IMR-90 (cell line): ENCODE results near the gene TMEM129.

Source experiments
- BHLHE40 ChIP-seq: fragments of 150-350 bp; IDR thresholded peaks from 2 replicates; pipeline ENCODE4 v1.6.1; 2016; ENCODE audit warnings: mild to moderate bottlenecking, low read depth, low read length
- CEBPB ChIP-seq: IDR thresholded peaks from 2 replicates; pipeline ENCODE4 v1.6.1; 2012; ENCODE audit warnings: low read depth, low read length, improper control_type of control experiment
- CHD1 ChIP-seq: IDR thresholded peaks from 2 replicates; pipeline ENCODE4 v1.6.1; 2012; ENCODE audit warnings: low read depth, low read length, improper control_type of control experiment
- MAFK ChIP-seq: IDR thresholded peaks from 2 replicates; pipeline ENCODE4 v1.6.1; 2012; ENCODE audit warnings: low read depth, low read length, improper control_type of control experiment
- POLR2A ChIP-seq: IDR thresholded peaks from 2 replicates; pipeline ENCODE4 v1.6.1; 2012; ENCODE audit warnings: mild to moderate bottlenecking, low read depth, low read length
- RAD21 ChIP-seq: IDR thresholded peaks from 2 replicates; pipeline ENCODE4 v1.6.1; 2012; ENCODE audit warnings: low read length, improper control_type of control experiment
- RFX5 ChIP-seq: IDR thresholded peaks from 2 replicates; pipeline ENCODE4 v1.8.0; 2012; ENCODE audit warnings: low read depth, mild to moderate bottlenecking, low read length, moderate library complexity
- SMC3 ChIP-seq: fragments of 150-350 bp; IDR thresholded peaks from 2 replicates; pipeline ENCODE4 v1.6.1; 2016; ENCODE audit warnings: low read depth, mild to moderate bottlenecking, antibody characterized with exemption, low read length, moderate library complexity
- TF ChIP-seq, protein P1 (sequence below): conservative IDR thresholded peaks from 2 replicates; pipeline ENCODE4 v1.5.1; 2012; ENCODE audit warnings: mild to moderate bottlenecking, low read depth, low read length, improper control_type of control experiment
- TF ChIP-seq, protein P2 (sequence below): fragments of 150-350 bp; IDR thresholded peaks from 2 replicates; pipeline ENCODE4 v1.6.1; 2016; ENCODE audit warnings: low read depth, mild to moderate bottlenecking, low read length, moderate library complexity, borderline replicate concordance

DNA sequence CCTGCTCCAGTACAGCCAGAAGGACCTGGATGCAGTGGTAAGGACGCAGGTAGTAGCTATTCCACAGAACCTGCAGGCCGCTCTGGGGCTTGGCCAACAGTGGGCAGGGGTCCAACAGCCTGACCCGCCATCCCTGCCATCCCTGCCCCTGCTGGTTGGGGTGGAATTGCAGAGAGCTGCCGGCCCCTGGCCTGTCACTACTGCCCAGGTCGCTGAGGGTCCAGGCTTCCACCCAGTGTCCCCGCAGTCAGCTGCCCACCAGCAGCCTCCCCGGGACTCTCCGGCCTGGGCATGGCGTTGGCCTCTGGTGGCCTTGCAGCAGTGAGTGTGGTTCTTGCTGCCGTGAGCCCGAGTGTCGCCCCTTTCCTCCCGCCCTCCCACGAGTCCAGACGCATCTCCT is 16.5 kb upstream of the TMEM129 start:
- TF ChIP-seq, protein P1, sequence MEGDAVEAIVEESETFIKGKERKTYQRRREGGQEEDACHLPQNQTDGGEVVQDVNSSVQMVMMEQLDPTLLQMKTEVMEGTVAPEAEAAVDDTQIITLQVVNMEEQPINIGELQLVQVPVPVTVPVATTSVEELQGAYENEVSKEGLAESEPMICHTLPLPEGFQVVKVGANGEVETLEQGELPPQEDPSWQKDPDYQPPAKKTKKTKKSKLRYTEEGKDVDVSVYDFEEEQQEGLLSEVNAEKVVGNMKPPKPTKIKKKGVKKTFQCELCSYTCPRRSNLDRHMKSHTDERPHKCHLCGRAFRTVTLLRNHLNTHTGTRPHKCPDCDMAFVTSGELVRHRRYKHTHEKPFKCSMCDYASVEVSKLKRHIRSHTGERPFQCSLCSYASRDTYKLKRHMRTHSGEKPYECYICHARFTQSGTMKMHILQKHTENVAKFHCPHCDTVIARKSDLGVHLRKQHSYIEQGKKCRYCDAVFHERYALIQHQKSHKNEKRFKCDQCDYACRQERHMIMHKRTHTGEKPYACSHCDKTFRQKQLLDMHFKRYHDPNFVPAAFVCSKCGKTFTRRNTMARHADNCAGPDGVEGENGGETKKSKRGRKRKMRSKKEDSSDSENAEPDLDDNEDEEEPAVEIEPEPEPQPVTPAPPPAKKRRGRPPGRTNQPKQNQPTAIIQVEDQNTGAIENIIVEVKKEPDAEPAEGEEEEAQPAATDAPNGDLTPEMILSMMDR = no peak
- TF ChIP-seq MAFK = no peak
- no peak for TF ChIP-seq RAD21
- TF ChIP-seq, protein P2, sequence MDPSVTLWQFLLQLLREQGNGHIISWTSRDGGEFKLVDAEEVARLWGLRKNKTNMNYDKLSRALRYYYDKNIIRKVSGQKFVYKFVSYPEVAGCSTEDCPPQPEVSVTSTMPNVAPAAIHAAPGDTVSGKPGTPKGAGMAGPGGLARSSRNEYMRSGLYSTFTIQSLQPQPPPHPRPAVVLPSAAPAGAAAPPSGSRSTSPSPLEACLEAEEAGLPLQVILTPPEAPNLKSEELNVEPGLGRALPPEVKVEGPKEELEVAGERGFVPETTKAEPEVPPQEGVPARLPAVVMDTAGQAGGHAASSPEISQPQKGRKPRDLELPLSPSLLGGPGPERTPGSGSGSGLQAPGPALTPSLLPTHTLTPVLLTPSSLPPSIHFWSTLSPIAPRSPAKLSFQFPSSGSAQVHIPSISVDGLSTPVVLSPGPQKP = no peak
- TF ChIP-seq CEBPB = no peak
- TF ChIP-seq RFX5 = no peak
- TF ChIP-seq SMC3 = no peak
- TF ChIP-seq POLR2A = no peak
- TF ChIP-seq BHLHE40 = no peak
- no peak for TF ChIP-seq CHD1
